ENCODE results near the gene HP. TPM values are rescaled to one million over a fixed set of nuclear protein-coding genes. Genes with fewer than 3 reads are reported as not detected.
A peak's percentile ranks its signal among the peaks of the same experiment; 100 is the strongest.
"Not testable (repeated sequence)": the region's sequence is repeated elsewhere in the genome, so short reads cannot be mapped to it uniquely, and the experiment has no call there.

HP gene
- total and polyA plus RNA-seq, 9 donors: 0.13 to 1.5 (median 0.95) TPM

- H3K27me3 ChIP-seq (ENCODE audit: control insufficient read depth, insufficient read depth, low read length): no peaks in the 10 kb centered on the region
- H3K27ac ChIP-seq (ENCODE audit: low read length): no peak overlapping the region
- 0% methylated on average over 1 of the region's 2 CpGs for WGBS (ENCODE audit: insufficient coverage)
- peaks cover 5% of the 10 kb centered on the region for H3K4me1 ChIP-seq (ENCODE audit: control insufficient read depth, insufficient read depth, low read length)
- no peaks in the 10 kb centered on the region for H3K9me3 ChIP-seq (replicated peaks; ENCODE audit: control insufficient read depth, low read depth, low read length)
- no peak overlapping the region for H3K4me3 ChIP-seq (ENCODE audit: low read length)
- peak; percentile 45 for DNase-seq
- no peaks in the 10 kb centered on the region for H3K36me3 ChIP-seq (ENCODE audit: control insufficient read depth, insufficient read depth, low read length)
These were observed 12.1 kb upstream of the HP start for GRCh38 chr16:72042157-72042660.

GRCh38 chr16:72043058-72043457 is 11.2 kb upstream of the HP start:
- no peak overlapping the region for H3K4me3 ChIP-seq (ENCODE audit: low read length)
- WGBS (ENCODE audit: insufficient coverage): 39% methylated on average over 2 of the region's 3 CpGs
- no peaks in the 10 kb centered on the region for H3K36me3 ChIP-seq (ENCODE audit: control insufficient read depth, insufficient read depth, low read length)
- no peaks in the 10 kb centered on the region for H3K27me3 ChIP-seq (ENCODE audit: control insufficient read depth, insufficient read depth, low read length)
- no peak overlapping the region for H3K27ac ChIP-seq (ENCODE audit: low read length)
- peaks cover 5% of the 10 kb centered on the region for H3K4me1 ChIP-seq (ENCODE audit: control insufficient read depth, insufficient read depth, low read length)
- no peaks in the 10 kb centered on the region for H3K9me3 ChIP-seq (replicated peaks; ENCODE audit: control insufficient read depth, low read depth, low read length)
- no peak for DNase-seq

- Histone ChIP-seq H3K9me3 (replicated peaks; ENCODE audit: control insufficient read depth, low read depth, low read length) (no peaks in the 10 kb centered on the region), H3K27me3 (ENCODE audit: control insufficient read depth, insufficient read depth, low read length) (no peaks in the 10 kb centered on the region), H3K27ac (ENCODE audit: low read length) (no peak overlapping the region), H3K4me3 (ENCODE audit: low read length) (no peak overlapping the region), H3K4me1 (ENCODE audit: control insufficient read depth, insufficient read depth, low read length) (peaks cover 5% of the 10 kb centered on the region), H3K36me3 (ENCODE audit: control insufficient read depth, insufficient read depth, low read length) (no peaks in the 10 kb centered on the region)
- WGBS (ENCODE audit: insufficient coverage): no CpG with 5 or more reads among the region's 1 CpG
- no peak for DNase-seq
These were observed 10.8 kb upstream of the HP start for GRCh38 chr16:72043539-72043938.

- no peak overlapping the region for H3K27ac ChIP-seq (ENCODE audit: low read length)
- H3K27me3 ChIP-seq (ENCODE audit: control insufficient read depth, insufficient read depth, low read length): no peaks in the 10 kb centered on the region
- peaks cover 5% of the 10 kb centered on the region for H3K4me1 ChIP-seq (ENCODE audit: control insufficient read depth, insufficient read depth, low read length)
- no peaks in the 10 kb centered on the region for H3K36me3 ChIP-seq (ENCODE audit: control insufficient read depth, insufficient read depth, low read length)
- WGBS (ENCODE audit: insufficient coverage): 67% methylated on average over 1 of the region's 6 CpGs
- no peak overlapping the region for H3K4me3 ChIP-seq (ENCODE audit: low read length)
- no peak for DNase-seq
- peaks cover 2% of the 10 kb centered on the region for H3K9me3 ChIP-seq (replicated peaks; ENCODE audit: control insufficient read depth, low read depth, low read length)
These were observed 10.0 kb upstream of the HP start for GRCh38 chr16:72044296-72044695.

GRCh38 chr16:72044825-72045359 is 9.4 kb upstream of the HP start:
- no peaks in the 10 kb centered on the region for H3K36me3 ChIP-seq (ENCODE audit: control insufficient read depth, insufficient read depth, low read length)
- H3K27ac ChIP-seq (ENCODE audit: low read length): no peak overlapping the region

GRCh38 chr16:72049110-72049509 is 5.2 kb upstream of the HP start:
- no peaks in the 10 kb centered on the region for H3K4me1 ChIP-seq (ENCODE audit: control insufficient read depth, insufficient read depth, low read length)
- H3K9me3 ChIP-seq (replicated peaks; ENCODE audit: control insufficient read depth, low read depth, low read length): peaks cover 2% of the 10 kb centered on the region
- no peak for DNase-seq
- no peaks in the 10 kb centered on the region for H3K27me3 ChIP-seq (ENCODE audit: control insufficient read depth, insufficient read depth, low read length)
- no peaks in the 10 kb centered on the region for H3K36me3 ChIP-seq (ENCODE audit: control insufficient read depth, insufficient read depth, low read length)
- no peak overlapping the region for H3K4me3 ChIP-seq (ENCODE audit: low read length)
- no peak overlapping the region for H3K27ac ChIP-seq (ENCODE audit: low read length)

More at GRCh38 chr16:72044825-72045359, 9.4 kb upstream of the HP start:
- peaks cover 5% of the 10 kb centered on the region for H3K4me1 ChIP-seq (ENCODE audit: control insufficient read depth, insufficient read depth, low read length)
- DNase-seq: no peak
- H3K27me3 ChIP-seq (ENCODE audit: control insufficient read depth, insufficient read depth, low read length): no peaks in the 10 kb centered on the region
- peaks cover 2% of the 10 kb centered on the region for H3K9me3 ChIP-seq (replicated peaks; ENCODE audit: control insufficient read depth, low read depth, low read length)
- WGBS (ENCODE audit: insufficient coverage): 82% methylated on average over 1 of the region's 2 CpGs
- no peak overlapping the region for H3K4me3 ChIP-seq (ENCODE audit: low read length)

GRCh38 chr16:72050769-72051464 is 3.4 kb upstream of the HP start:
- DNase-seq: peak; percentile 17

GRCh38 chr16:72051818-72052217 is 2.5 kb upstream of the HP start:
- no peaks in the 10 kb centered on the region for H3K4me1 ChIP-seq (ENCODE audit: control insufficient read depth, insufficient read depth, low read length)
- no peak for DNase-seq
- H3K4me3 ChIP-seq (ENCODE audit: low read length): no peak overlapping the region
- WGBS (ENCODE audit: insufficient coverage): 100% methylated on average over 1 of the region's 2 CpGs
- no peaks in the 10 kb centered on the region for H3K36me3 ChIP-seq (ENCODE audit: control insufficient read depth, insufficient read depth, low read length)
- H3K9me3 ChIP-seq (replicated peaks; ENCODE audit: control insufficient read depth, low read depth, low read length): peaks cover 2% of the 10 kb centered on the region
- no peak overlapping the region for H3K27ac ChIP-seq (ENCODE audit: low read length)
- H3K27me3 ChIP-seq (ENCODE audit: control insufficient read depth, insufficient read depth, low read length): no peaks in the 10 kb centered on the region

More at GRCh38 chr16:72050769-72051464, 3.4 kb upstream of the HP start:
- WGBS (ENCODE audit: insufficient coverage): 60% methylated on average over 1 of the region's 4 CpGs
- H3K27me3 ChIP-seq (ENCODE audit: control insufficient read depth, insufficient read depth, low read length): no peaks in the 10 kb centered on the region
- H3K27ac ChIP-seq (ENCODE audit: low read length): no peak overlapping the region
- H3K9me3 ChIP-seq (replicated peaks; ENCODE audit: control insufficient read depth, low read depth, low read length): peaks cover 2% of the 10 kb centered on the region
- H3K4me3 ChIP-seq (ENCODE audit: low read length): no peak overlapping the region
- H3K36me3 ChIP-seq (ENCODE audit: control insufficient read depth, insufficient read depth, low read length): no peaks in the 10 kb centered on the region
- H3K4me1 ChIP-seq (ENCODE audit: control insufficient read depth, insufficient read depth, low read length): no peaks in the 10 kb centered on the region

- no peak for DNase-seq
- Histone ChIP-seq H3K27ac (ENCODE audit: low read length) (no peak overlapping the region), H3K27me3 (ENCODE audit: control insufficient read depth, insufficient read depth, low read length) (no peaks in the 10 kb centered on the region), H3K36me3 (ENCODE audit: control insufficient read depth, insufficient read depth, low read length) (no peaks in the 10 kb centered on the region), H3K9me3 (replicated peaks; ENCODE audit: control insufficient read depth, low read depth, low read length) (no peaks in the 10 kb centered on the region), H3K4me3 (ENCODE audit: low read length) (no peak overlapping the region), H3K4me1 (ENCODE audit: control insufficient read depth, insufficient read depth, low read length) (no peaks in the 10 kb centered on the region)
- no CpG with 5 or more reads among the region's 4 CpGs for WGBS (ENCODE audit: insufficient coverage)
These were observed 1.6 kb downstream of the HP start for GRCh38 chr16:72055911-72056310.

GRCh38 chr16:72057313-72057712 is 3.0 kb downstream of the HP start:
- not testable (repeated sequence) for H3K9me3 ChIP-seq (replicated peaks; ENCODE audit: control insufficient read depth, low read depth, low read length); H3K36me3 ChIP-seq (ENCODE audit: control insufficient read depth, insufficient read depth, low read length); H3K4me3 ChIP-seq (ENCODE audit: low read length); H3K27me3 ChIP-seq (ENCODE audit: control insufficient read depth, insufficient read depth, low read length); DNase-seq; H3K4me1 ChIP-seq (ENCODE audit: control insufficient read depth, insufficient read depth, low read length); H3K27ac ChIP-seq (ENCODE audit: low read length)
- WGBS (ENCODE audit: insufficient coverage): no CpG with 5 or more reads among the region's 6 CpGs

Data from muscle of leg (tissue), 11 donors.